ENCODE results near the gene CYP24A1. TPM values are rescaled to one million over a fixed set of nuclear protein-coding genes. Genes with fewer than 3 reads are reported as not detected.

The CYP24A1 gene
- total RNA-seq, 3 donors from 2014 or later (not counting 1 experiment from before 2014, with no cell fraction given) = 0.12 TPM; not detected in 2

- H3K36me3 ChIP-seq (ENCODE audit: control insufficient read depth, insufficient read depth, low read length) = no peaks in the 10 kb centered on the region
- no peak for DNase-seq
- Mint-ChIP-seq H3K4me1 (no peaks in the 10 kb centered on the region), H3K27me3 (ENCODE audit: low read depth in 2 of 2) (peaks cover 4 to 23% of the 10 kb centered on the region in 2 donors), H3K36me3 (no peaks in the 10 kb centered on the region), H3K4me3 (no peak overlapping the region), H3K27ac (no peak overlapping the region), H3K9me3 (no peaks in the 10 kb centered on the region)
- intact Hi-C loops (cut with micrococcal nuclease) = no loop called here
- H3K27me3 ChIP-seq (ENCODE audit: control insufficient read depth, insufficient read depth, low read length) = peaks cover 2% of the 10 kb centered on the region
- no peak for TF ChIP-seq CTCF (IDR thresholded peaks at IDR 0.05)
- no peaks in the 10 kb centered on the region for H3K4me1 ChIP-seq (ENCODE audit: control insufficient read depth, insufficient read depth, low read length)
- no peaks in the 10 kb centered on the region for H3K9me3 ChIP-seq (ENCODE audit: control insufficient read depth, insufficient read depth, low read length)
- 85% methylated on average over 10 of the region's 11 CpGs for WGBS (ENCODE audit: insufficient coverage)
- ATAC-seq = no peak
- no peak overlapping the region for H3K27ac ChIP-seq (ENCODE audit: low read length)
- H3K4me3 ChIP-seq (ENCODE audit: low read length) = no peak overlapping the region
Measured at GRCh38 chr20:54188132-54188849, 14.5 kb upstream of the CYP24A1 start.

GRCh38 chr20:54184904-54185626 is 11.3 kb upstream of the CYP24A1 start:
- no peak overlapping the region for H3K27ac ChIP-seq (ENCODE audit: low read length)
- H3K36me3 ChIP-seq (ENCODE audit: control insufficient read depth, insufficient read depth, low read length) = no peaks in the 10 kb centered on the region

GRCh38 chr20:54184071-54184470 is 10.3 kb upstream of the CYP24A1 start:
- Histone ChIP-seq H3K27ac (ENCODE audit: low read length) (no peak overlapping the region), H3K4me3 (ENCODE audit: low read length) (no peak overlapping the region), H3K4me1 (ENCODE audit: control insufficient read depth, insufficient read depth, low read length) (no peaks in the 10 kb centered on the region), H3K36me3 (ENCODE audit: control insufficient read depth, insufficient read depth, low read length) (no peaks in the 10 kb centered on the region), H3K9me3 (ENCODE audit: control insufficient read depth, insufficient read depth, low read length) (no peaks in the 10 kb centered on the region), H3K27me3 (ENCODE audit: control insufficient read depth, insufficient read depth, low read length) (peaks cover 2% of the 10 kb centered on the region)
- Mint-ChIP-seq H3K27ac (no peak overlapping the region), H3K36me3 (no peaks in the 10 kb centered on the region), H3K9me3 (no peaks in the 10 kb centered on the region), H3K27me3 (ENCODE audit: low read depth in 2 of 2) (peaks cover 15 to 53% of the 10 kb centered on the region in 2 donors), H3K4me1 (no peaks in the 10 kb centered on the region), H3K4me3 (no peak overlapping the region)
- intact Hi-C loops (cut with micrococcal nuclease) = no loop called here
- DNase-seq (no peak), ATAC-seq (no peak)
- WGBS (ENCODE audit: insufficient coverage) = 73% methylated on average over 2 of the region's 3 CpGs
- no peak for TF ChIP-seq CTCF (IDR thresholded peaks at IDR 0.05)

More at GRCh38 chr20:54184904-54185626, 11.3 kb upstream of the CYP24A1 start:
- Mint-ChIP-seq H3K4me3 (no peak overlapping the region), H3K36me3 (no peaks in the 10 kb centered on the region), H3K9me3 (no peaks in the 10 kb centered on the region), H3K4me1 (no peaks in the 10 kb centered on the region), H3K27me3 (ENCODE audit: low read depth in 2 of 2) (peaks cover 15 to 49% of the 10 kb centered on the region in 2 donors), H3K27ac (no peak overlapping the region)
- no peaks in the 10 kb centered on the region for H3K9me3 ChIP-seq (ENCODE audit: control insufficient read depth, insufficient read depth, low read length)
- no peak for DNase-seq
- H3K4me1 ChIP-seq (ENCODE audit: control insufficient read depth, insufficient read depth, low read length) = no peaks in the 10 kb centered on the region
- ATAC-seq = no peak
- no peak for TF ChIP-seq CTCF (IDR thresholded peaks at IDR 0.05)
- H3K27me3 ChIP-seq (ENCODE audit: control insufficient read depth, insufficient read depth, low read length) = peaks cover 2% of the 10 kb centered on the region
- intact Hi-C loops (cut with micrococcal nuclease) = no loop called here
- no peak overlapping the region for H3K4me3 ChIP-seq (ENCODE audit: low read length)
- 84% methylated on average over 10 of the region's 10 CpGs for WGBS (ENCODE audit: insufficient coverage)

Data from natural killer cell (primary cell).